A549 (cell line): ENCODE results near the gene LAMP1. TPM values are rescaled to one million over a fixed set of nuclear protein-coding genes. Genes with fewer than 3 reads are reported as not detected.

Source experiments
- ATAC-seq, 2 experiments: fragments of 200-7000 bp in 1 of 2; fragments of >200 bp in 1 of 2; cut with Nextera tagmentation in 1 of 2; cut with Tn5 transposase in 1 of 2; 3 replicates each; pipeline versions ENCODE4 v1.8.0 to v1.9.1; 2018 to 2020; ENCODE audit warnings: mild to moderate bottlenecking in 1 of 2, moderate library complexity in 1 of 2
- CTCF ChIA-PET: fragments of 300-600 bp; sonication (Branson Sonifier 250); formaldehyde crosslinking; extraction: SDS; loops from one replicate; lab custom pipeline; 2021; ENCODE audit warnings: antibody characterized with exemption, inconsistent platforms; lab: Yijun Ruan, JAX
- POLR2A ChIA-PET: fragments of 350-600 bp; formaldehyde crosslinking; extraction: SDS; loops from one replicate; lab custom pipeline; 2021; ENCODE audit warnings: antibody characterized with exemption, inconsistent platforms; lab: Yijun Ruan, JAX
- DNase-seq, 2 experiments: peaks; one replicate each; pipeline versions ENCODE4 v3.0.0 to v3.0.0-alpha.2; 2011 to 2016; ENCODE audit warnings: low read depth in 1 of 2, low spot score in 1 of 2
- FAIRE-seq: peaks from 2 replicates; lab custom pipeline; 2011; peaks lifted over from hg19 to GRCh38; lab: Jason Lieb, UNC
- H3K27ac ChIP-seq, 2 experiments: fragments of >200 bp; sonication (Bioruptor Twin); formaldehyde crosslinking; 3 replicates each; pipeline ENCODE4 v1.5.1; 2016 to 2017
- H3K4me1 ChIP-seq: fragments of >200 bp; sonication (Bioruptor Twin); formaldehyde crosslinking; 3 replicates; pipeline ENCODE4 v1.6.1; 2016
- H3K4me2 ChIP-seq: fragments of >200 bp; sonication (Bioruptor Twin); formaldehyde crosslinking; 3 replicates; pipeline ENCODE4 v1.6.1; 2016
- H3K4me3 ChIP-seq: fragments of >200 bp; sonication (Bioruptor Twin); formaldehyde crosslinking; 3 replicates; pipeline ENCODE4 v1.5.1; 2016
- H3K9me3 ChIP-seq: fragments of >200 bp; sonication (Bioruptor Twin); formaldehyde crosslinking; 3 replicates; pipeline ENCODE4 v1.6.1; 2016
- BCL3 ChIP-seq: fragments of >200 bp; sonication (Bioruptor Twin); formaldehyde crosslinking; IDR thresholded peaks from 3 replicates; pipeline ENCODE4 v1.6.1; 2016
- CBX8 ChIP-seq: fragments of 200-600 bp; sonication (generic); IDR thresholded peaks from 2 replicates; pipeline ENCODE4 v1.6.1; 2016
- CHD2 ChIP-seq: fragments of 150-350 bp; IDR thresholded peaks from 2 replicates; pipeline ENCODE4 v1.6.1; 2014; ENCODE audit warnings: low read length; ENCODE audit not compliant: partially characterized antibody
- CTCF ChIP-seq: fragments of >200 bp; sonication (Bioruptor Twin); formaldehyde crosslinking; IDR thresholded peaks from 3 replicates; pipeline ENCODE4 v1.5.1; 2016
- EHMT2 ChIP-seq: fragments of 200-600 bp; sonication (generic); IDR thresholded peaks from 2 replicates; pipeline ENCODE4 v1.6.1; 2016; ENCODE audit warnings: antibody characterized with exemption, low read depth, mild to moderate bottlenecking, moderate library complexity
- HDAC2 ChIP-seq: fragments of 200-600 bp; sonication (generic); IDR thresholded peaks from 2 replicates; pipeline ENCODE4 v1.6.1; 2016
- HES2 ChIP-seq: fragments of >200 bp; sonication (Bioruptor Twin); formaldehyde crosslinking; IDR thresholded peaks from 2 replicates; pipeline ENCODE4 v1.6.1; 2016
- HMGXB4 ChIP-seq: fragments of 250-450 bp; sonication (Bioruptor Pico); IDR thresholded peaks from 2 replicates; pipeline ENCODE4 v1.5.0; 2021; ENCODE audit warnings: mild to moderate bottlenecking, moderate library complexity, borderline replicate concordance
- HOXB13 ChIP-seq: fragments of 250-450 bp; sonication (Bioruptor Pico); IDR thresholded peaks from 2 replicates; pipeline ENCODE4 v1.5.0; 2020; ENCODE audit warnings: low read depth, mild to moderate bottlenecking, moderate library complexity
- HOXB5 ChIP-seq: fragments of 250-450 bp; sonication (Bioruptor Pico); IDR thresholded peaks from 2 replicates; pipeline ENCODE4 v1.5.0; 2020; ENCODE audit warnings: mild to moderate bottlenecking, moderate library complexity
- JUN ChIP-seq, 2 experiments: fragments of >200 bp; sonication (Bioruptor Twin); formaldehyde crosslinking; IDR thresholded peaks; 2 replicates in 1 of 2; 3 replicates in 1 of 2; pipeline ENCODE4 v1.6.1; 2016 to 2017
- JUNB ChIP-seq: fragments of >200 bp; sonication (Bioruptor Twin); formaldehyde crosslinking; IDR thresholded peaks from 2 replicates; pipeline ENCODE4 v1.6.1; 2016
- KDM1A ChIP-seq: fragments of 200-600 bp; sonication (generic); IDR thresholded peaks from 2 replicates; pipeline ENCODE4 v1.6.1; 2016; ENCODE audit warnings: low read depth, mild to moderate bottlenecking
- KDM5A ChIP-seq: fragments of 200-600 bp; sonication (generic); IDR thresholded peaks from 2 replicates; pipeline ENCODE4 v1.6.1; 2016; ENCODE audit warnings: antibody characterized with exemption, mild to moderate bottlenecking
- MAFK ChIP-seq: fragments of 450-650 bp; IDR thresholded peaks from 2 replicates; pipeline ENCODE4 v1.6.1; 2014; ENCODE audit not compliant: partially characterized antibody
- MAX ChIP-seq: IDR thresholded peaks from 2 replicates; pipeline ENCODE4 v1.6.1; 2012
- MAZ ChIP-seq: fragments of 150-350 bp; IDR thresholded peaks from 2 replicates; pipeline ENCODE4 v1.6.1; 2014; ENCODE audit warnings: antibody characterized with exemption, low read depth, low read length, borderline replicate concordance
- MYC ChIP-seq: IDR thresholded peaks from 2 replicates; pipeline ENCODE4 v1.6.1; 2012; ENCODE audit warnings: mild to moderate bottlenecking, inconsistent platforms, low read length, improper control_type of control experiment, borderline replicate concordance
- NFE2L2 ChIP-seq: fragments of 150-350 bp; conservative IDR thresholded peaks from 2 replicates; pipeline ENCODE4 v1.6.1; 2014; ENCODE audit warnings: low read length
- NPAS2 ChIP-seq: fragments of 250-450 bp; sonication (Bioruptor Pico); IDR thresholded peaks from 2 replicates; pipeline ENCODE4 v1.8.0; 2022; ENCODE audit warnings: mild to moderate bottlenecking, moderate library complexity, borderline replicate concordance
- PHF8 ChIP-seq: fragments of 200-600 bp; sonication (generic); IDR thresholded peaks from 2 replicates; pipeline ENCODE4 v1.6.1; 2016; ENCODE audit warnings: low read depth, mild to moderate bottlenecking, antibody characterized with exemption, moderate library complexity, borderline replicate concordance
- RAD21 ChIP-seq, 2 experiments: fragments of >200 bp in 1 of 2; sonication (Bioruptor Twin) in 1 of 2; formaldehyde crosslinking in 1 of 2; IDR thresholded peaks in 1 of 2; conservative IDR thresholded peaks in 1 of 2; 2 replicates in 1 of 2; 3 replicates in 1 of 2; pipeline ENCODE4 v1.6.1; 2012 to 2018; ENCODE audit warnings: inconsistent platforms in 1 of 2
- RARB ChIP-seq: fragments of 250-450 bp; sonication (Bioruptor Pico); IDR thresholded peaks from 2 replicates; pipeline ENCODE4 v1.8.0; 2021; ENCODE audit warnings: mild to moderate bottlenecking, moderate library complexity
- SMC3 ChIP-seq: fragments of >200 bp; sonication (Bioruptor Twin); formaldehyde crosslinking; IDR thresholded peaks from 3 replicates; pipeline ENCODE4 v1.6.1; 2018; ENCODE audit warnings: inconsistent platforms
- TFCP2L1 ChIP-seq: fragments of 250-450 bp; sonication (Bioruptor Pico); IDR thresholded peaks from 2 replicates; pipeline ENCODE4 v1.5.0; 2021; ENCODE audit warnings: mild to moderate bottlenecking
- TP53 ChIP-seq: fragments of 250-450 bp; sonication (Bioruptor Pico); IDR thresholded peaks from 2 replicates; pipeline ENCODE4 v1.5.0; 2021; ENCODE audit warnings: mild to moderate bottlenecking, moderate library complexity
- ZNF302 ChIP-seq: fragments of 250-450 bp; sonication (Bioruptor Pico); IDR thresholded peaks from 2 replicates; pipeline ENCODE4 v1.9.0; 2021; ENCODE audit warnings: inconsistent platforms, mild to moderate bottlenecking, moderate library complexity
- ZSCAN20 ChIP-seq: fragments of 250-450 bp; sonication (Bioruptor Pico); IDR thresholded peaks from 2 replicates; pipeline ENCODE4 v1.8.0; 2022; ENCODE audit warnings: mild to moderate bottlenecking, moderate library complexity
- WGBS: methylation state at CpG from one replicate; pipeline ENCODE4 v1.1.6; 2017; ENCODE audit errors: missing lambda C conversion rate; 5-methylcytosine and 5-hydroxymethylcytosine counted together
- polyA plus RNA-seq, 4 experiments: library from polyadenylated mRNA; depleted of rRNA in 3 of 4; stranded (reverse); fragments of >200 nt; fragmentation: RNase III in 1 of 4; extraction: RNeasy Plus Mini Kit Qiagen cat#74134 plus additional on column Dnase treatment in 1 of 4; gene quantifications; 2 replicates in 3 of 4; 3 replicates in 1 of 4; pipeline ENCODE4 v1.2.3, GENCODE V29; 2011 to 2017

LAMP1 gene
- polyA plus RNA-seq, 2 of the 4 experiments (the other 2 are of a cell fraction), result 58.7 to 114 TPM

- FAIRE-seq (no peak), DNase-seq (no peak)
- TF ChIP-seq SMC3 (no peak), MYC (no peak), JUNB (no peak), NPAS2 (CRISPR knock-in tag) (no peak), HOXB13 (CRISPR knock-in tag) (no peak), TP53 (no peak), HDAC2 (no peak), KDM5A (no peak), BCL3 (no peak), EHMT2 (no peak), CTCF (no peak), NFE2L2 (no peak), KDM1A (no peak), ZNF302 (CRISPR knock-in tag) (no peak), MAX (no peak)
- TF ChIP-seq, all 56 proteins: peak for 0
- Histone ChIP-seq H3K4me3 (no peak overlapping the region), H3K4me2 (no peak overlapping the region), H3K9me3 (no peaks in the 10 kb centered on the region), H3K4me1 (no peaks in the 10 kb centered on the region), H3K27ac (no peak overlapping the region)
- ATAC-seq, result no peak
- ChIA-PET POLR2A (no interaction called here), CTCF (no interaction called here)
- 96% methylated on average over 3 of the region's 14 CpGs for WGBS
Observed at GRCh38 chr13:113319371-113319770, 22.3 kb downstream of the LAMP1 start.

GRCh38 chr13:113320226-113320875, 23.3 kb downstream of the LAMP1 start:
- DNase-seq (no peak), ATAC-seq (no peak), FAIRE-seq (no peak)
- ChIA-PET CTCF (no interaction called here), POLR2A (no interaction called here)
- Histone ChIP-seq H3K4me1 (no peaks in the 10 kb centered on the region), H3K4me2 (no peak overlapping the region), H3K27ac (no peak overlapping the region), H3K4me3 (no peak overlapping the region), H3K9me3 (no peaks in the 10 kb centered on the region)
- TF ChIP-seq MAZ, result no peak
- TF ChIP-seq RARB (CRISPR knock-in tag), result no peak
- no peak for TF ChIP-seq CHD2
- no peak for TF ChIP-seq NPAS2 (CRISPR knock-in tag)
- no peak for TF ChIP-seq MAFK
- TF ChIP-seq HMGXB4 (CRISPR knock-in tag), result no peak
- no peak for TF ChIP-seq CBX8
- TF ChIP-seq TFCP2L1 (CRISPR knock-in tag), result no peak
- no peak for TF ChIP-seq HES2
- no peak for TF ChIP-seq PHF8
- TF ChIP-seq HOXB5 (CRISPR knock-in tag), result no peak
- no peak for TF ChIP-seq EHMT2
- TF ChIP-seq JUN (IDR thresholded peaks at IDR 0.05), result no peak
- no peak for TF ChIP-seq ZSCAN20 (CRISPR knock-in tag)
- no peak for TF ChIP-seq RAD21 (conservative IDR thresholded peaks at IDR 0.05 in 1 of 2, IDR thresholded peaks at IDR 0.05 in 1 of 2)
- 90% methylated on average over 12 of the region's 19 CpGs for whole genome bisulfite sequencing
